ENCODE results near the gene L3MBTL2. TPM values are rescaled to one million over a fixed set of nuclear protein-coding genes. Genes with fewer than 3 reads are reported as not detected.

L3MBTL2 gene
- total RNA-seq, 1 experiment from 2014 or later: 24.7 TPM

DNA sequence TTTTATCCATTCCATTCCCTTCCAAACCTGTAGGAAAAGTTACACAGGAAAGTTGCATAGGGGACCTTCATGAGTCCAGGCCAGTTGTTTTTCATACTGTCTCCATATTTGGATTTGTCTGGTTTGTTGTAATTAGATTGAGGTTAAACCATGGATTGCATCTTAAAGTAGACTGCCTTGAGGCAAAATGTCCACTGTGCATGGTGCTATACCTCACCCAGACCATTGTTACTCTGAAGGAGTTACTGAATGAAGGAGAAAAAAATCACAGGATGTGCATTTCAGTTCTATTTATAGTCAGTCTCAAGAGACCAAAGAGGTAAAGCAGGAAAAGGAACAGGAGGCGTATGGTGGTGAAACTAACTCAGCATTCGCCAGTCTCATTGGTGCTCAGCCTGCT, 29.6 kb upstream of the L3MBTL2 start:
- no peak overlapping the region for H3K27ac ChIP-seq (ENCODE audit: low read depth, low read length)
- ChIA-PET CTCF (no interaction called here), RAD21 (ENCODE audit: low non-redundant PET in 1 of 2, low total read pairs in 2 of 2, uncharacterized antibody in 2 of 2, unreplicated experiment in 2 of 2) (no interaction called here), POLR2A (no interaction called here)
- H3K4me1 ChIP-seq (ENCODE audit: control insufficient read depth in 1 of 2, insufficient read depth in 2 of 2, low read length in 2 of 2): no peaks in the 10 kb centered on the region
- no peak overlapping the region for H3K4me2 ChIP-seq (ENCODE audit: low read length)
- intact Hi-C loops (cut with micrococcal nuclease): no loop called here
- H3K9me2 ChIP-seq (ENCODE audit: insufficient read depth): no peaks in the 10 kb centered on the region
- no peaks in the 10 kb centered on the region; the same call in 1 of the 2 replicates for H3K79me2 ChIP-seq (ENCODE audit: insufficient read depth, low read length)
- TF ChIP-seq SP1 (IDR thresholded peaks at IDR 0.05; ENCODE audit: low read depth) (no peak), POLR2AphosphoS5 (IDR thresholded peaks at IDR 0.05; ENCODE audit: low read depth, low read length) (no peak), YY1 (IDR thresholded peaks at IDR 0.05; ENCODE audit: extremely low read depth, insufficient replicate concordance, low read depth, low read length) (no peak), CEBPB (IDR thresholded peaks at IDR 0.05; ENCODE audit: low read depth) (no peak), FOSL1 (IDR thresholded peaks at IDR 0.05; ENCODE audit: low read depth) (no peak), ZFX (IDR thresholded peaks at IDR 0.05) (no peak), ELF1 (IDR thresholded peaks at IDR 0.05; ENCODE audit: borderline replicate concordance, low read depth) (no peak), ATF3 (IDR thresholded peaks at IDR 0.05) (no peak), SIN3A (IDR thresholded peaks at IDR 0.05; ENCODE audit: low read depth) (no peak)
- TF ChIP-seq, protein P1, sequence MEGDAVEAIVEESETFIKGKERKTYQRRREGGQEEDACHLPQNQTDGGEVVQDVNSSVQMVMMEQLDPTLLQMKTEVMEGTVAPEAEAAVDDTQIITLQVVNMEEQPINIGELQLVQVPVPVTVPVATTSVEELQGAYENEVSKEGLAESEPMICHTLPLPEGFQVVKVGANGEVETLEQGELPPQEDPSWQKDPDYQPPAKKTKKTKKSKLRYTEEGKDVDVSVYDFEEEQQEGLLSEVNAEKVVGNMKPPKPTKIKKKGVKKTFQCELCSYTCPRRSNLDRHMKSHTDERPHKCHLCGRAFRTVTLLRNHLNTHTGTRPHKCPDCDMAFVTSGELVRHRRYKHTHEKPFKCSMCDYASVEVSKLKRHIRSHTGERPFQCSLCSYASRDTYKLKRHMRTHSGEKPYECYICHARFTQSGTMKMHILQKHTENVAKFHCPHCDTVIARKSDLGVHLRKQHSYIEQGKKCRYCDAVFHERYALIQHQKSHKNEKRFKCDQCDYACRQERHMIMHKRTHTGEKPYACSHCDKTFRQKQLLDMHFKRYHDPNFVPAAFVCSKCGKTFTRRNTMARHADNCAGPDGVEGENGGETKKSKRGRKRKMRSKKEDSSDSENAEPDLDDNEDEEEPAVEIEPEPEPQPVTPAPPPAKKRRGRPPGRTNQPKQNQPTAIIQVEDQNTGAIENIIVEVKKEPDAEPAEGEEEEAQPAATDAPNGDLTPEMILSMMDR (IDR thresholded peaks at IDR 0.05 in 2 of 3, conservative IDR thresholded peaks at IDR 0.05 in 1 of 3; ENCODE audit: borderline replicate concordance in 1 of 3, insufficient read depth in 1 of 3, low read depth in 2 of 3, low read length in 2 of 3): no peak
- no TSS peak for BruUV-seq (replicated peaks)
- no peaks in the 10 kb centered on the region for H3K27me3 ChIP-seq (ENCODE audit: insufficient read depth, low read length)
- ATAC-seq (0 out of 2 replicates have a peak, but pooled peaks have one; percentile 13), DNase-seq (ENCODE audit: low read depth, low spot score) (no peak)
- H3K9me3 ChIP-seq (ENCODE audit: control insufficient read depth in 1 of 2, insufficient read depth in 1 of 2, low read depth in 1 of 2, low read length in 2 of 2): no peaks in the 10 kb centered on the region
- peaks cover 51 to 52% of the 10 kb centered on the region in 2 experiments for H3K36me3 ChIP-seq (ENCODE audit: control insufficient read depth in 1 of 2, insufficient read depth in 2 of 2, low read length in 2 of 2)
- no peaks in the 10 kb centered on the region; the same call in 1 of the 2 replicates for H4K20me1 ChIP-seq (ENCODE audit: insufficient read depth)
- no peak overlapping the region for H2AFZ ChIP-seq (ENCODE audit: low read depth, low read length, poor library complexity, severe bottlenecking)
- H3K4me3 ChIP-seq (replicated peaks in 1 of 2; ENCODE audit: low read depth in 1 of 2, low read length in 2 of 2): no peak overlapping the region
- H3K9ac ChIP-seq (ENCODE audit: low read length): no peak overlapping the region

Measured in HCT116 (cell line).